ENCODE measurements around the gene SLC7A10. TPM values are rescaled to one million over a fixed set of nuclear protein-coding genes. Genes with fewer than 3 reads are reported as not detected.

SLC7A10 gene
- total RNA-seq, 1 experiment from 2014 or later = not detected

GRCh38 chr19:33195645-33196347 lies 29.9 kb downstream of the SLC7A10 start:
- no peaks in the 10 kb centered on the region for H3K36me3 ChIP-seq (ENCODE audit: control insufficient read depth, insufficient read depth, low read length)
- intact Hi-C loops (cut with micrococcal nuclease; ENCODE audit: unreplicated experiment) = loop anchor here (1.0 kb wide), 1 partner anchor 18 kb away; no protein-coding TSS in a partner anchor
- TF ChIP-seq CTCF (IDR thresholded peaks at IDR 0.05; ENCODE audit: insufficient read depth in 1 of 2, low read depth in 1 of 2, low read length in 1 of 2, severe bottlenecking in 1 of 2, unreplicated experiment in 1 of 2) = no peak
- Mint-ChIP-seq H3K4me3 (ENCODE audit: unreplicated experiment) (peak overlapping the region; percentile 70), H3K27ac (ENCODE audit: unreplicated experiment) (no peak overlapping the region), H3K4me1 (ENCODE audit: low read depth, unreplicated experiment) (no peaks in the 10 kb centered on the region), H3K36me3 (ENCODE audit: insufficient read depth, unreplicated experiment) (peaks cover 6% of the 10 kb centered on the region), H3K27me3 (ENCODE audit: insufficient read depth, unreplicated experiment) (peaks cover 2% of the 10 kb centered on the region), H3K9me3 (ENCODE audit: unreplicated experiment) (no peaks in the 10 kb centered on the region)
- H3K4me3 ChIP-seq (ENCODE audit: low read depth, low read length) = peak overlapping the region; percentile 50
- BruUV-seq (replicated peaks) = no TSS peak
- POLR2A ChIA-PET = interaction anchor here (0.7 kb wide), 1 partner anchor 19 kb away, joined by 3 read pairs; no protein-coding TSS in a partner anchor
- no peaks in the 10 kb centered on the region for H3K9me3 ChIP-seq
- CTCF ChIA-PET = interaction anchor here (0.6 to 2.5 kb wide), 2 partner anchors 12 to 496 kb away, joined by 3 to 11 read pairs; no protein-coding TSS in a partner anchor
- no peak for DNase-seq
- no peaks in the 10 kb centered on the region for H3K27me3 ChIP-seq (replicated peaks; ENCODE audit: control insufficient read depth, insufficient read depth, low read length)
- peaks cover 11% of the 10 kb centered on the region; the same call in 1 of the 2 replicates for H3K4me1 ChIP-seq

- no peak overlapping the region for H3K27ac Mint-ChIP-seq (ENCODE audit: unreplicated experiment)
- Histone ChIP-seq H3K4me3 (ENCODE audit: low read depth, low read length) (peak overlapping the region; percentile 50), H3K4me1 (peaks cover 11% of the 10 kb centered on the region; the same call in 1 of the 2 replicates), H3K36me3 (ENCODE audit: control insufficient read depth, insufficient read depth, low read length) (no peaks in the 10 kb centered on the region), H3K27me3 (replicated peaks; ENCODE audit: control insufficient read depth, insufficient read depth, low read length) (no peaks in the 10 kb centered on the region), H3K9me3 (no peaks in the 10 kb centered on the region)
- peak in 1 of 2 experiments; percentile 43 for DNase-seq
- POLR2A ChIA-PET = interaction anchor here (0.7 kb wide), 1 partner anchor 18 kb away, joined by 3 read pairs; no protein-coding TSS in a partner anchor
- peaks cover 7% of the 10 kb centered on the region for H3K27me3 Mint-ChIP-seq (ENCODE audit: insufficient read depth, unreplicated experiment)
- BruUV-seq (replicated peaks) = no TSS peak
- intact Hi-C loops (cut with micrococcal nuclease; ENCODE audit: unreplicated experiment) = loop anchor here (1.0 kb wide), 1 partner anchor 18 kb away; no protein-coding TSS in a partner anchor
- peak overlapping the region; percentile 70 for H3K4me3 Mint-ChIP-seq (ENCODE audit: unreplicated experiment)
- H3K36me3 Mint-ChIP-seq (ENCODE audit: insufficient read depth, unreplicated experiment) = peaks cover 6% of the 10 kb centered on the region
- CTCF ChIA-PET = interaction anchor here (0.6 to 2.5 kb wide), 2 partner anchors 11 to 497 kb away, joined by 3 to 11 read pairs; no protein-coding TSS in a partner anchor
- TF ChIP-seq CTCF (IDR thresholded peaks at IDR 0.05; ENCODE audit: insufficient read depth in 1 of 2, low read depth in 1 of 2, low read length in 1 of 2, severe bottlenecking in 1 of 2, unreplicated experiment in 1 of 2) = no peak
- no peaks in the 10 kb centered on the region for H3K4me1 Mint-ChIP-seq (ENCODE audit: low read depth, unreplicated experiment)
- no peaks in the 10 kb centered on the region for H3K9me3 Mint-ChIP-seq (ENCODE audit: unreplicated experiment)
Measured at GRCh38 chr19:33194886-33195644, 30.6 kb downstream of the SLC7A10 start.

GRCh38 chr19:33194532-33194885 lies 31.1 kb downstream of the SLC7A10 start:
- no peaks in the 10 kb centered on the region for H3K9me3 ChIP-seq
- CTCF ChIA-PET = interaction anchor here (0.6 to 2.5 kb wide), 2 partner anchors 10 to 42 kb away, joined by 4 to 11 read pairs; no protein-coding TSS in a partner anchor
- no peaks in the 10 kb centered on the region for H3K9me3 Mint-ChIP-seq (ENCODE audit: unreplicated experiment)
- peaks cover 11% of the 10 kb centered on the region; the same call in 1 of the 2 replicates for H3K4me1 ChIP-seq
- BruUV-seq (replicated peaks) = no TSS peak
- peak overlapping the region; percentile 50 for H3K4me3 ChIP-seq (ENCODE audit: low read depth, low read length)
- DNase-seq = no peak
- peaks cover 7% of the 10 kb centered on the region for H3K27me3 Mint-ChIP-seq (ENCODE audit: insufficient read depth, unreplicated experiment)
- no peak for TF ChIP-seq CTCF (IDR thresholded peaks at IDR 0.05; ENCODE audit: insufficient read depth in 1 of 2, low read depth in 1 of 2, low read length in 1 of 2, severe bottlenecking in 1 of 2, unreplicated experiment in 1 of 2)
- H3K36me3 Mint-ChIP-seq (ENCODE audit: insufficient read depth, unreplicated experiment) = peaks cover 6% of the 10 kb centered on the region
- intact Hi-C loops (cut with micrococcal nuclease; ENCODE audit: unreplicated experiment) = no loop called here
- no peak overlapping the region for H3K27ac Mint-ChIP-seq (ENCODE audit: unreplicated experiment)
- no peaks in the 10 kb centered on the region for H3K4me1 Mint-ChIP-seq (ENCODE audit: low read depth, unreplicated experiment)
- POLR2A ChIA-PET = no interaction called here
- no peaks in the 10 kb centered on the region for H3K36me3 ChIP-seq (ENCODE audit: control insufficient read depth, insufficient read depth, low read length)
- H3K27me3 ChIP-seq (replicated peaks; ENCODE audit: control insufficient read depth, insufficient read depth, low read length) = no peaks in the 10 kb centered on the region
- H3K4me3 Mint-ChIP-seq (ENCODE audit: unreplicated experiment) = peak overlapping the region; percentile 70

Measured in Caco-2 (cell line).